ENCODE results near the gene TBCD.
"Not testable (repeated sequence)": the region's sequence is repeated elsewhere in the genome, so short reads cannot be mapped to it uniquely, and the experiment has no call there.

- not testable (repeated sequence) for TF ChIP-seq ELF4 (IDR thresholded peaks at IDR 0.05); TARDBP (IDR thresholded peaks at IDR 0.05); FOXA1 (IDR thresholded peaks at IDR 0.05); FOXK2 (IDR thresholded peaks at IDR 0.05); L3MBTL2 (conservative IDR thresholded peaks at IDR 0.05); BHLHE40 (IDR thresholded peaks at IDR 0.05; ENCODE audit: borderline replicate concordance); NFRKB (IDR thresholded peaks at IDR 0.05)
- TF ChIP-seq, protein P1, sequence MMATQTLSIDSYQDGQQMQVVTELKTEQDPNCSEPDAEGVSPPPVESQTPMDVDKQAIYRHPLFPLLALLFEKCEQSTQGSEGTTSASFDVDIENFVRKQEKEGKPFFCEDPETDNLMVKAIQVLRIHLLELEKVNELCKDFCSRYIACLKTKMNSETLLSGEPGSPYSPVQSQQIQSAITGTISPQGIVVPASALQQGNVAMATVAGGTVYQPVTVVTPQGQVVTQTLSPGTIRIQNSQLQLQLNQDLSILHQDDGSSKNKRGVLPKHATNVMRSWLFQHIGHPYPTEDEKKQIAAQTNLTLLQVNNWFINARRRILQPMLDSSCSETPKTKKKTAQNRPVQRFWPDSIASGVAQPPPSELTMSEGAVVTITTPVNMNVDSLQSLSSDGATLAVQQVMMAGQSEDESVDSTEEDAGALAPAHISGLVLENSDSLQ (IDR thresholded peaks at IDR 0.05): not testable (repeated sequence)
Measured at GRCh38 chr17:82955106-82955505, 203.2 kb downstream of the TBCD start.

Measured in HEK293T (cell line).